Retinal pigment epithelial cell (primary cell): Measurements from ENCODE around the gene MAP3K2.

Source experiments
- DNase-seq: peaks from one replicate; pipeline ENCODE4 v3.0.0-alpha.2; 2010; ENCODE audit warnings: low read depth
- H3K4me3 ChIP-seq: 2 replicates; pipeline ENCODE4 v1.5.1; 2011; ENCODE audit warnings: mild to moderate bottlenecking, low read length, control low read depth, moderate library complexity
- TF ChIP-seq, protein P1 (sequence below): conservative IDR thresholded peaks from 2 replicates; pipeline ENCODE4 v1.5.1; 2011; ENCODE audit warnings: low read depth, low read length, control low read depth, inconsistent platforms

MAP3K2 gene

DNA sequence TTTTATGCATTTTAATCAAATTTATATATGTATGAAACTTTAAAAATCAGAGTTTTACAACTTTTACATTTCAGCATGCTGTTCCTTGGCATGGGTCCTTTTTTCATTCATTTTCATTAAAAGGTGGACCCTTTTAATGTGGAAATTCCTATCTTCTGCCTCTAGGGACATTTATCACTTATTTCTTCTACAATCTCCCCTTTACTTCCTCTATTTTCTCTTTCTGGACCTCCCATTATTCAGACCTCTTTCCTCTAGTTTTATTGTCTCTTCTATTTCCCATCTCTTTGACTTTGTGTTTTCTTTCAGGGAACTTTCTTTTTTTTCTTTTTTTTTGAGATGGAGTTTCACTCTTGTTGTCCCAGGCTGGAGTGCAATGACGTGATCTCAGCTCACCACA, 36.1 kb upstream of the MAP3K2 start:
- TF ChIP-seq, protein P1, sequence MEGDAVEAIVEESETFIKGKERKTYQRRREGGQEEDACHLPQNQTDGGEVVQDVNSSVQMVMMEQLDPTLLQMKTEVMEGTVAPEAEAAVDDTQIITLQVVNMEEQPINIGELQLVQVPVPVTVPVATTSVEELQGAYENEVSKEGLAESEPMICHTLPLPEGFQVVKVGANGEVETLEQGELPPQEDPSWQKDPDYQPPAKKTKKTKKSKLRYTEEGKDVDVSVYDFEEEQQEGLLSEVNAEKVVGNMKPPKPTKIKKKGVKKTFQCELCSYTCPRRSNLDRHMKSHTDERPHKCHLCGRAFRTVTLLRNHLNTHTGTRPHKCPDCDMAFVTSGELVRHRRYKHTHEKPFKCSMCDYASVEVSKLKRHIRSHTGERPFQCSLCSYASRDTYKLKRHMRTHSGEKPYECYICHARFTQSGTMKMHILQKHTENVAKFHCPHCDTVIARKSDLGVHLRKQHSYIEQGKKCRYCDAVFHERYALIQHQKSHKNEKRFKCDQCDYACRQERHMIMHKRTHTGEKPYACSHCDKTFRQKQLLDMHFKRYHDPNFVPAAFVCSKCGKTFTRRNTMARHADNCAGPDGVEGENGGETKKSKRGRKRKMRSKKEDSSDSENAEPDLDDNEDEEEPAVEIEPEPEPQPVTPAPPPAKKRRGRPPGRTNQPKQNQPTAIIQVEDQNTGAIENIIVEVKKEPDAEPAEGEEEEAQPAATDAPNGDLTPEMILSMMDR = peak; percentile 14
- no peak for DNase-seq
- peak overlapping the region; percentile 51 for H3K4me3 ChIP-seq

DNA sequence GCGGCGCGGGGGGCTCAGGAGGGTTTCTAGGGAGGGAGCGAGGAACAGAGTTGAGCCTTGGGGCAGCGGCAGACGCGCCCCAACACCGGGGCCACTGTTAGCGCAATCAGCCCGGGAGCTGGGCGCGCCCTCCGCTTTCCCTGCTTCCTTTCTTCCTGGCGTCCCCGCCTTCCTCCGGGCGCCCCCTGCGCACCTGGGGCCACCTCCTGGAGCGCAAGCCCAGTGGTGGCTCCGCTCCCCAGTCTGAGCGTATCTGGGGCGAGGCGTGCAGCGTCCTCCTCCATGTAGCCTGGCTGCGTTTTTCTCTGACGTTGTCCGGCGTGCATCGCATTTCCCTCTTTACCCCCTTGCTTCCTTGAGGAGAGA, 35.7 kb upstream of the MAP3K2 start:
- no peak for DNase-seq
- peak overlapping the region; percentile 51 for H3K4me3 ChIP-seq
- TF ChIP-seq, protein P1 = no peak

GRCh38 chr2:127422559-127423477, 35.0 kb upstream of the MAP3K2 start:
- TF ChIP-seq, protein P1 = no peak
- H3K4me3 ChIP-seq = peak overlapping the region; percentile 51
- no peak for DNase-seq

DNA sequence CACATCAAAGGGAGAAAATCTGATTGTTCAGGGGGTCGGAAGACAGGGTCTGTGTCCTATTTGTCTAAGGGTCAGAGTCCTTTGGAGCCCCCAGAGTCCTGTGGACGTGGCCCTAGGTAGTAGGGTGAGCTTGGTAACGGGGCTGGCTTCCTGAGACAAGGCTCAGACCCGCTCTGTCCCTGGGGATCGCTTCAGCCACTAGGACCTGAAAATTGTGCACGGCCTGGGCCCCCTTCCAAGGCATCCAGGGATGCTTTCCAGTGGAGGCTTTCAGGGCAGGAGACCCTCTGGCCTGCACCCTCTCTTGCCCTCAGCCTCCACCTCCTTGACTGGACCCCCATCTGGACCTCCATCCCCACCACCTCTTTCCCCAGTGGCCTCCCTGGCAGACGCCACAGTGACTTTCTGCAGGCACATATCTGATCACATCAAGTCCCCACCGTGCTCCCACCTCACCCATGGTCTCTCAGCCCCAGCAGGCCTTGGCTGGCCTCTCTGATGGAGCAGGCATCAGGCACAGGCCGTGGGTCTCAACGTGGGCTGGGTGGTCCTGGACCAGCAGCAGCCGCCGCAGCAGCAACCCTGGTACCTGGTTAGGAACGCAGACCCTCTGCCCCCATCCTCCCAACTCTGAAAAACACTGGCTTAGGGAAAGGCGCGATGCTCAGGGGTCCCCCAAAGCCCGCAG, 34.2 kb upstream of the MAP3K2 start:
- H3K4me3 ChIP-seq = no peak overlapping the region
- DNase-seq = no peak
- TF ChIP-seq, protein P1 = no peak

- no peak for DNase-seq
- TF ChIP-seq, protein P1 = no peak
- H3K4me3 ChIP-seq = no peak overlapping the region
Observed at GRCh38 chr2:127421116-127421800, 33.5 kb upstream of the MAP3K2 start.

DNA sequence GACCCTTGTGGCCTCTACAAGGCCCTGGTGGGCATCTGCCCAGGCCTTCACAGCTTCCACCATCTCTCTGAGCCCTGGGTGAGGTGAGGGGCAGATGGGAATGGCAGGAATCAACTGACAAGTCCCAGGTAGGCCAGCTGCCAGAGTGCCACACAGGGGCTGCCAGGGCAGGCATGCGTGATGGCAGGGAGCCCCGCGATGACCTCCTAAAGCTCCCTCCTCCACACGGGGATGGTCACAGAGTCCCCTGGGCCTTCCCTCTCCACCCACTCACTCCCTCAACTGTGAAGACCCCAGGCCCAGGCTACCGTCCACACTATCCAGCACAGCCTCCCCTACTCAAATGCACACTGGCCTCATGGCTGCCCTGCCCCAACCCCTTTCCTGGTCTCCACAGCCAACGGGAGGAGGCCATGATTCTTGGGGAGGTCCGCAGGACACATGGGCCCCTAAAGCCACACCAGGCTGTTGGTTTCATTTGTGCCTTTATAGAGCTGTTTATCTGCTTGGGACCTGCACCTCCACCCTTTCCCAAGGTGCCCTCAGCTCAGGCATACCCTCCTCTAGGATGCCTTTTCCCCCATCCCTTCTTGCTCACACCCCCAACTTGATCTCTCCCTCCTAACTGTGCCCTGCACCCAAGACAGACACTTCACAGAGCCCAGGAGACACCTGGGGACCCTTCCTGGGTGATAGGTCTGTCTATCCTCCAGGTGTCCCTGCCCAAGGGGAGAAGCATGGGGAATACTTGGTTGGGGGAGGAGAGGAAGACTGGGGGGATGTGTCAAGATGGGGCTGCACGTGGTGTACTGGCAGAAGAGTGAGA, 32.5 kb upstream of the MAP3K2 start:
- no peak overlapping the region for H3K4me3 ChIP-seq
- TF ChIP-seq, protein P1 = no peak
- DNase-seq = no peak
